ENCODE measurements around the gene CHN2.

CHN2 gene

DNA sequence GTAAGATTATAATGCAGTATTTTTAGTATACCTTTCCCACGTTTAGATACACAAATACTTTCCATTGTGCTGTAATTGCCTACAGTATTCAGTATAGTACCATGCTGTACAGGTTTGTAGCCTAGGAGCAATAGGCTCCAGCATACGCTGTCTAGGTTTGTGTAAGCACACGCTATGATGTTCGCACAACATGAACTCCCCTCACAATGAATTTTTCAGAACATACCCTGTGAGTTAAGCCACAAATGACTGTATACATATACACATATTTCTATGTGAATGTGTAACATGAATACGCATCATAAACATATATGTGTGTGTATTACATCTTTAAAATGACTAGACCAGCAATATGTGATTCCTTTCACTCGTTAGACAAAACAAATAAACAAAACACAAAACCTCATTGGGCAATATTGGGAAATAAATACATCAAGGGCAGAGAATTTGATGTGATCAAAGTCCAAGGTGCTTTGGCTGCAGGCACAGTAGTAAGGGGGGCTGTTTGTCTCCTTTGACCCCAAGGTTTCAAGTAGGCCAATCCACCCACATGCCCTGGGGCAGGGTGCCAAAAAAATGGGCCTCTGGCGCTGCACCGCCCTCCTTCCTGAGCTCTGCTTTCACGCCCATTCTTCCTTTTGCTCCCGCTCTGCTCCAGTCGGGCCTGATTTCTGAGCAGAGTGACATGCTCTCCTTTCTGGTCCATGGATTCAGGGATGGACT, 33.9 kb downstream of the CHN2 start:
- DNase-seq (no peak), ATAC-seq (no peak)

DNA sequence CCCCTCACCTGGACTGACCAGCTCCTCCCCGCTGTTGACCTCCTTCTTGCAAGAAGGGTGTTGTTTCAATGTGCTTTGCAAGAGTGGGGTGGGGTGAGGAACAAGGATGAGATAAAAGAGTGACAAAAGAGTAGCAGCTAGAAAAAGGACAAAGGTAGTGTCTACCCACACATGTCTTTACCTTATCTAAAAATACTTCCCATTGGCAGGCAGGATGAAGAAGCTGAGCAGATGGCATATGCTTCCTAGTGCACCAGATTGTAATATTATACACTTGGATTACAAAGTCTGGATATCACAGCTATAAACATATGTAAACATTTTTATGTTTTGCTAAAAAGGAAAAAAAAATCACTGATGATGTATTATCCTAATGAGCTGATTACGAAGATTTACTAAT, 34.5 kb downstream of the CHN2 start:
- DNase-seq = no peak
- ATAC-seq = no peak

DNA sequence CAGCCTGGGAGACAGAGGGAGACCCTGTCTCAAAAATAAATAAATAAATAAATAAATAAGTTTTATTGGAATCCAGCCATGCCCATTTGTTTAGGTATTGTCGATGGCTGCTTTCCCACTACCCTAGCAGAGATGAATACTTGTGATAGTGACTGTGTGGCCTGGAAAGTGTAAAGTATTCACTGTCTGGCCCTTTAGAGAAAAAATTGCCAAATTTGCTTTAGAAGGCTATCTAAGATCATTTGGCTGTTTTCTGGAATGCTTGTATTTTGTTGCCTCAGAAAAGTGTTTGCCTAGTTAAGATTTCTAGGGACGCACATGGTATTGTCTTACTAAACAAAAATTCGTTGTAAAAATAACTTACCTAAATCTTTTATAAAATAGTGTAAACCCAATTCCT, 35.4 kb downstream of the CHN2 start:
- ATAC-seq (no peak), DNase-seq (no peak)

DNA sequence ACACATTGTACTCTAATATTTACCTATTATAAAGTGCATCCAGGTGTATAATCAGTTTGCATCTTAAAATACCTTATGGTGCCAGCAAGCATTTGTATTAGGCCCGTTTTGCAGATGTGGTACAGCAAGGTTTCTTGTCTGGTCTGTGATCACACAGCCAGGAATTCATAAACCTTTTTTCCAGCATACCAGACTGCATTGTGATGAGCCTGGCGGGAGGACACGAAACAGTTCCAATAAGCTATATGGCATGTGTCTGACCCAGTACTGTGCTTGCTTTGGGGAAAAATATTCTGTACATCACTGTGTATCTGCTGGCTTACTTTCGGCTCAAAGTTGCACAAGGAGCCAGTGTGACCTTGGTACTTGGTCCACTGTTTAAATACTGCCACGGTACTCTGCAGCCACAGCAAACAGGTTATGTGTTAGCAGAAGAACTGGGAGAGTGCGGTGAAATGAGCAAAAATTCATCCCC, 36.3 kb downstream of the CHN2 start:
- no peak for ATAC-seq
- DNase-seq = no peak

DNA sequence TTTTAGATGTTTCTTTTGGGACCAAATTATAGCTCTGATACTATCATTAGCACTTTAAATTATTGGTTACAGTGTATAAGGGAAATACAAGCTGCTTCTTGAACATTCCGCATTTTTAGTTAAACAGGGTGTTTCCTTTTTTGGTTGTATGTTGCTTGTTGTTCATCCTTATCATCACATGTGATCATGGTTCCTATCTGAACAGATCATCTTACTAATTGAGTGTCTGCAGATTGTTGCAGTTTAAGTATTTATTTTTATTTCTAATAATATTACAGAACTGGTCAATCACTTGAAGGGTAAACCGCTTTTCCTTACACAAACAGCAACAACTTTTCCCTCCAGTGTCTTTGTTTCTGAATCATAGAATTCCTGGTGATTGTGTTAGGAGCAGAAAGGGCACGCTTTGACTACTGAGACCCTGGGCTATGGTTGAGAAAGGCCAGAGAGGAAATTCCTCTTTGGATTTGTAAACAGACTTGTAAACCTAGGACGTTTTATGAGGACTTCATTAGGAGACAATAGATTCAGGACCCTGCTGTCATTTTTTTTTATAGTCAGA, 37.2 kb downstream of the CHN2 start:
- no peak for DNase-seq

DNA sequence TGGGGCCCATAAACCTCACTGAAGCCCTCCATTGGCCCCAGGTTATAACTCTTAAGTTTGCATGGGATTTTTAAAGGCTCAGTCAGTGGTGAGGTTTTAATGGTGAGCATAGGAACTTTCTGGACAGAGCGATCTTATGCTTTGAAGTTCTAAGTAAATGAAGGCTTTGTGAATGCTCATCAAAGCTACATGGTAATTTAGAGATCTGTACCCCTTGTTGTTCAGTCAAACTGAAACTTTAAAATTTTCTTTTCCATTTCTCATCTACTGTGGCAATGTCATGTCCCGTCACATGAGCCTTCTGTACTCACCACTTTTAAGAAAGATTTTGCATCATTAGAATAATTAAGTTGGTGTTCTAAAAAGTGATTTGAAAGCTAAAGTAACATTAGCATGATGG, 39.9 kb downstream of the CHN2 start:
- ATAC-seq (peak; percentile 82), DNase-seq (no peak)

More for the DNA sequence above, 37.2 kb downstream of the CHN2 start:
- ATAC-seq = no peak

DNA sequence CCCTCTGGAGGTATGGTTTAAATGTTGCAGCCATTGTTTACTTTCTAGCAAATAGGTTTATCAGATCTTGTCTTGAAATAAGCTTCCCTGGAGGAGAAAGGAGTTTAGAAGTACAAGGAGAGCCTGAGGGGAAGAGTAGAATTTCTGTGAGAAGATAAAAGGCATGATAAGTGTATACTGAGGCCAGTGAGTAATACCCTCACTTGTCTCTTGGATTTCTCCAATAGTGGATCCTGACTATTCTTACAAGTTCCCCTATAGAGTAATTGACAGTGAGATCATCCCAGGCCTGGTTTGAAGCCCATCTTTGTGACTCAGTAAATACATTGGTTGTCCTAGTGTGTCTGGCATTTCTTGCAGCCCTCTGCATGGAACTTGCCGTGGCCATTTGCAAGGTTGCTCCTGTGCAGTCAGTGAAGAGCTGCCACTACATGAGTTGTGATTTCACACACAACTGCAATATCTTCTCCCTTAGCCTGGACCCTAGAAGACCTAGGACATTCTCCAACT, 41.6 kb downstream of the CHN2 start:
- no peak for DNase-seq
- no peak for ATAC-seq

DNA sequence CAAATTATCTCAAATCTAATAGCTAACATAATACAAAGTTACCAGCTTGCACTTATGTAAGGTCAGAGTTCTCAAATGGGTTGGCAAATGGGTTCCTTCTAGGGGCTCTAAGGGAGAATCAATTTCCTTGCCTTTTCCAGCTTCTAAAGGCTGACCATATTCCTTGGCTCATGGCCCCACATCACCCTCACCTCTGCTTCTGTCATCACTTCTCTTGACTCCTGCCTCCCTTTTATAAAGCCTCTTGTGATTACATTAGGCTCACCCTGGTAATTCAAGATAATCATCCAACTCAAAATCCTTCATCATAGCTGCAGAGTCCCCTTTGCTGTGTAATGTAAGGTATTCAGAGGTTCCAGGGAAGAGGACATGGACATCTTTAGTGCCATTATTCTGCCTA, 42.1 kb downstream of the CHN2 start:
- no peak for DNase-seq
- no peak for ATAC-seq

DNA sequence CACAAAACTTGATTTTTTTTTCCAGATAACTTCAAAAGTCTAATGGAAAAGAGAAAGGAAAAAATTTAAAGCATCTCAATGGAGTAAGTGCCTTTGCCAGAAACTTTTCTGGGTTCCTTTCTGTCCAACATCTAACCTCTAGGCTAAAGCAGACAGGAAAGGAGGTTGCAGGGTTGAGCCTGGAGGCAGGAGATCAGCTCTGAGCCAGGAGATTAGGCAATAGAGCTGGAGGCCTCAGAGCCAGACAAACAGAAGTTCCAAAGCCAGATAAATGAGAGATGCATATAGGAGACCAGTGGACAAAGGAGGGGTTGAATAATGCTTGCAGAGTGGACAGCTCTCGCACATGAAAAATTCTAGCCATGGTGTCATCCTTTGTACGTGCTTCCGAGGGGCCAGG, 42.9 kb downstream of the CHN2 start:
- DNase-seq (no peak), ATAC-seq (no peak)

DNA sequence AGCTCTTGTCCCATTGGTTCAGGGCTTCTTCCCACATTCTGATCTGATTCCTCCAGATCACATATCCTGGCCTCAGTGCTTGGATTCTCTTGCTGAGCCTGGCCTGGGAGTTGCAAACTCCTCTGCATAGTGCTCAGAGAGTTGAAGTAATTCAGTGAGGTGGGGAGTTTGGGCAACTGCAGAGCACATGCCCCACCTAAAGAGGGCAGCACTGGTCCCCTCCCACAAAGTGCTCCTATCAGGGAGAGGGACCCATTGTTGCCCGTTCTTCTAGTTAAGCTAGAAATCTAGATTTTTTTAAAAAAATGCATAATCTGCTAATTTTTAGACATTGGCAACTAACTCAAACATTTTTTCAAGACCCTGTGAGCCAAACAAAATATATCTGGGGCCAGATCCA, 45.1 kb downstream of the CHN2 start:
- no peak for ATAC-seq
- DNase-seq = peak; percentile 27

DNA sequence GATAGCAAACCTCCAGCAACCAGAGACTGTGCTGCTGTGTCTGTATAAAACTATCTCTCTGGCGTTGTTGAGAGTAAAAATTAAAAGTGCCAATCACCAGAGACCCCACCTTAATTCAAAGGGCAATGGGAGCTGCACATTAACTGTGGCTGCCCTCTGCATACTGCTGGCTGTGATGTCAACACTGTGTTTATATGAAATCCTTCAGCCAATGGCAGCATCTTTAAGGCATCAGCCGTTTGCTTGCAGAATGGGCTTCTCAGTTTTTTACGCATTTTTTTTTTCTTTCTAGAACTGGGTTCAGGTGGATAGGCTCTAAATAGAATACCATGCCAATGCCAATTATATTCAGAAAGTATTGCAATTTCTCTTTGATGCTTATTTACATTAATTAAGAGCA, 47.7 kb downstream of the CHN2 start:
- no peak for ATAC-seq
- no peak for DNase-seq

DNA sequence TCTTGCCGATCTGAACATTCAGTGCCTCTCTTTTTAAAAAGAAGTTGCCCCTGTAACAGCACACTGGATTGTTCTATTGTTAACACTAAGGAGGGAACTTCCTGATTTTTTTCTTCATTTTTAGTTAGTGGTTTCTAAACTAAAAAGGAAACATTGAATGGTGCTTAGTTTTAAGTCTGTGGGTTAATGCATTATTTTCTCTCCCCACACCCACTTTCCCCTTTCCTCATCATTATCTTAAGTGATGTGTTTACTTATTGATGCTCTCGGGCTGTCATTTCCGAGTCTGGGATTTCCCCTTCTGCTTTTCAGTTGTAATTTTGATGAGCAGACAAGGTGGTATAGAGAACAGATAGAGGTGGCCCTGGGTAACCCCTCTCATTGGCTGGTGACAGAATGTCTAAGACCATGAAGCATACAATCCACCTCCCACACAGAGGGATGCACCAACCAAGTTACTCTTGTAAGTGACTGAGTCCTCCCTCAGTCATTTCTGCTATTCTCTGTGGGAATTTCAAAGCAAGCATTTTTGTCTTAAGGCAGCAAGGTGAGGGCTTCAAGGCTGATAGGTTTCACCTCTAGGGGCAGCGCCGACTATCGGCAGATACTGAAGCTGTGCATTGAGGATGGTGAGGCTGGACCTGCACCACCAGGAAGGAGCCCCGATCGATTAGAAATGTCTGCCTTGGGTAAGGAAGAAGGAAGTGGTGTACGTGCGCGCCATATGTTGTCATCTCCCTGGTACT, 49.5 kb downstream of the CHN2 start:
- peak; percentile 45 for DNase-seq
- ATAC-seq = peak; percentile 99

DNA sequence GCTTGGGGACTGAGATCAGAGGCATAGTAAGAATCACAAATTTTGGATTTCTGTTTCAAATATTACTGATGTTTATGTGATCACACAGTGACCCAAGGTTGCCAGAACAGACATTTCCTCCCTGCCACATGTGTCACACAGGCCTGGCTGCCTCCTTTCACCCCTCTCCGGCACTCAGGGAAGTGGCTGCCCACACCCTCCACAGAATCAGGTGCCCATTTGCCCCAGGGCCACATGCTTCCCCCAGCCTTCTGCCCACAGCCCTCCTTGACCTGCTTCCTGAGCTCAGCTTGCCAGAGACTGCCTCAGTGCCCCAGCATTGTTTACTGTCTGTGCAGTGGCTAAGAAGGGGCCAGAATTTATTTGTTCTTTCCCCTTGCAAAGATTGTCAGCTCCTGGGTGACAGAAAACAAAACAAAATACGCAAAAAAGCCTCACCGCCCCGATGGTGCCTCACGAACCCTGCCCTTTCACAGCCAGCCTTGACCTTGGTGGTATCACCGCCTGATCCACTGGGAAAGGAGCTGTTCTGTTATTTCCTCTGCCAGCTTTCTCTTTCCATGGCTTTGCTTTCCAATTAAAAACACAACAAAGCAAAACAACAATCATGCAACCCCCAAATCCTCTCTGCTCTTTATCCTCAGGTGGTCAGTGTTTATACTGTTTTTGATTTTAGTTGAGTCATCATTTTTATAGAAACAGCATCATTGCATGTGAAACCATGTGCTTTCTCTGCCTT, 52.8 kb downstream of the CHN2 start:
- DNase-seq = no peak
- ATAC-seq = no peak

DNA sequence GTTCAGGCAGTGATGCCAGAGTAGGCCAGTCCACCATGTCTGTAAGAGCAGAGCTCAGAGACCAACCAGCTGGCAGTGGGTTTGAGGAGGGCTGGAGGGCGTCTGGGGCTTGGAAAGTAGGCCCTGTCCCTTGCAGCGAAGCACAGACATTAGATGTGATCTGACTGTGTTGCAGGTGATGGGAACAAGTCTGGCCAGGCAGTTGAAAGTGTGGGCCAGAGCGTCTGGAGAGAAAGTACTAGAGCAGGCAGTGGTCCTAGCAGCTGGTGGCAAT, 53.3 kb downstream of the CHN2 start:
- DNase-seq (no peak), ATAC-seq (no peak)

DNA sequence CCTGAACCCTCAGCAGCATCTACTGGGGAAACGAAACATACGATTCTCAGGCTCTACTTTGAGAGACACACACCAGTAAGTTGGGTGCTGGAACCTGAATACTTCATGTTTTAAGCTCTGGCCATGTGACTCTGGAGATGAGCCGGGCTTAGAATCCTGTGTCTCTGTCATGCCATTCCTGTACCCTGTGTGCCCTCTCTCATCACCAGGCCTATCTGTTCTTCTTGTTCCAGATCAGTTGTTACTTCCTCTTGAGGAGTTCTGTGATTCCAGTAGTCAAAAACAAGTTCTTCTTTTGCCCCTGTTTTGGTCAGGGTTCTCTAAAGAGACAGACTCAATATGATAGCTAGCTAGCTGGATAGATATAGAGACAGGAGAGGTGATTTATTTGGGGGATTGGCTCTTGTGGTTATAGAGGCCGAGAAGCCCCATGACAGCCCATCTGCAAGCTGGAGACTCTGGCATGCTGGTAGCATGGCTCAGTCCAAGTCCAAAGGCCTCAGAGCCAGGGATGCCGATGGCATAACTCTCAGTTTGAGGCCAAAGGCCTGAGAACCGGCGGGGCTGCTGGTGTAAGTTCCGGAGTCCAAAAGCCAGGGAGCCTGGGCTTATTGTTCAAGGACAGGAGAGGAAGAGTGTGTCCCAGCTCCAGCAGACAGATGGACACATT, 54.3 kb downstream of the CHN2 start:
- DNase-seq (no peak), ATAC-seq (no peak)

DNA sequence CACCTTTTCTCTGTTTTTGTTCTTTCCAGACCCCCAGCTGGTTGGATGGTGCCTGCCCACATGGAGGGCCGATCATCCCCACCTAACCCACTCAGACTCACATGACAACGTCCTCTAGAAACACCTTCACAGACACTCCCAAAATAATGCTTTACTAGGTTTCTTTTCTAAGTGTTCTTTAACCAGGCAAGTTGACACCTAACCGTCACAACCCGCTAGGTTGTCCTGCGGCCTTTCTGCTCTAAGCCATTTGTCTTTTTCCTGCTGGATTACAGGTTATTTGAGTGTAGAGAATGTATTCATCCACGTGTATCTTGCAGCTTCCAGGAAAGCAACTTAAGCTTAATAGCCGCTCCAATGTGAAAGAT, 54.8 kb downstream of the CHN2 start:
- DNase-seq = no peak

DNA sequence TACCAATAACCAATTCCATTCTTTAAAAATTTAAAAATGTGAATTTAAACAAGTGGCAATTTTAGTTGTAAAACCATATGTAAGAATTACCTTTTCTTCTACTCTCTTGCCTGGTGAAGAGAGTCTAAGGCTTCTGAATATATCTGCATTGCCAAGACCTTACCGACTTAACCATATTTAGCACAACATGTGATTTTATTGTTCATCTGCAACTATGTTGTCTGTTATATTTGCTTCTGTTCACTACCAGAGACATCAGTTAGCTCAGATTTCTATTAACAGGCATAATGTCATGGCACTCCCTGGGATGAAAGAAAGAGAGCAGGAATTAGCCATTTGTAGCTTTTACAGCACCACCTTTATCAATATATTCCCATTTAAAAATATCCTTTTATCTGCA, 55.3 kb downstream of the CHN2 start:
- DNase-seq (no peak), ATAC-seq (no peak)

More for the DNA sequence above, 54.8 kb downstream of the CHN2 start:
- no peak for ATAC-seq

DNA sequence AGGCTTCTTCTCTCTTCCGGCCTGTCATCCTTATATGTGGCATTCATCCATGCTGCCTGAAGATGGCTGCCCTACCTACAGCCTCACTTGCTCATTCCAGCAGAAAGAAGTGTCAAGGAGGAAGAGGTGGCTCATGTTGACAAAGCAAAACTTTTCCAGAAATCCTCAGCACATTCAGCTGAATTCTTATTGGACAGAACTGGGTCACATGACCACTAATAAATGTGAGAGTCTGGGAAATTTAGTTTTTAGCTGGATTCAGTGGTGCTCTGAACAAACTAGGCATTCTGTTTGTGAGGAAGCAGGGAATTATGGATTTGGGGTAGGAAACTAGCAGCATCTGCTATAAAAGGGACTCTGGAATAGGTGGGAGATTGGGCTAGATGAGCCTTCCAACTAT, 58.6 kb downstream of the CHN2 start:
- ATAC-seq (no peak), DNase-seq (no peak)

DNA sequence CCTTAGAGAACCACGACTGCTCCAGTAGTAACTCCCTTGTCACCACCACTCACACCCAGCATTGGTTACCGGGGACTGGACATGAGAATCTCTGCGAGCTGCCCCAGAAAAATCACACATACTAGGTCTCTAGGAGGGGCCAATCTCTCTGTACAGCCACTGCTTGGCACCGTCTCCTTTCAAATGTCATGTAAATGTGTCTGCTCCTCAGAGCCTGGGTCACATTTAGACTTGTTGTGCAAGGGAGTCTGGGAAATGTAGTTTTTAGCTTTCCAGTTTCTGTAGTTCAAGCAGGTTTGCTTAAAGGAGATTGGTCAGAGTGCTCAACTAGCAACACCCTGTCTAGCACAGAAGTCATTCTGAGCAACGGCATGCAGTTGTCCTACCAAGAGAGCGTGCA, 60.0 kb downstream of the CHN2 start:
- DNase-seq (no peak), ATAC-seq (no peak)

DNA sequence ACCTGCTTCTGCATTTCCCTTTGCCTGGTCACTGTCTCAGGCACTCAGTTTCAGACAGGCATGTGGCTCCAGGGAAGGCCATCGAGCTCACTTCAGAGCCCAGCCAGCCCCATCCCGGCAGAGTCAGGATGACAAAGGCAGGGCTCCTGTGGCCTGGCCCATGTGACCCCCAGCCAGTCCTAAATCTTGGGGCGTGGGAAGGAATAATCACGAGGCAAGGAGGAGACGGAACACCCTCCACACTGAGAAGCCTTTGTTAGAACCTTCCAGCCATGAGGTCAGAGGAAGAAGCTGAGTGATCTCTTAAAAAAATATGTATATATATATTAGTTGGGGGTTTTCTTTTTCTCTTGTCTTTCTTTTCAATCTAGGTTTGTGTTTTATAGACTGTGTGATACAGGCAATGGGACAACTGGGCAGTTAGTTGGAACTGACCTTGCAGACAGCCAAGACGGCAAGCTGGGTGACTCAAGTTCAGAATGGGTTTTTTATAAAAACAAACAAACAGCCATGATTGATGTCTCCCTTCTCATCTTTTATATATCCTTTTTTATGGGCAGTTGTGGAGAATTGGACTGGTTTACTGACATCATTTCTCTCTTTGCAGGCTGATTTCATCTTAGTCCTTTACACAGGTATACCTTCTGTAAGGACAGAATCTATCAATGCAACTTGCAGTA, 60.8 kb downstream of the CHN2 start:
- ATAC-seq (no peak), DNase-seq (no peak)

DNA sequence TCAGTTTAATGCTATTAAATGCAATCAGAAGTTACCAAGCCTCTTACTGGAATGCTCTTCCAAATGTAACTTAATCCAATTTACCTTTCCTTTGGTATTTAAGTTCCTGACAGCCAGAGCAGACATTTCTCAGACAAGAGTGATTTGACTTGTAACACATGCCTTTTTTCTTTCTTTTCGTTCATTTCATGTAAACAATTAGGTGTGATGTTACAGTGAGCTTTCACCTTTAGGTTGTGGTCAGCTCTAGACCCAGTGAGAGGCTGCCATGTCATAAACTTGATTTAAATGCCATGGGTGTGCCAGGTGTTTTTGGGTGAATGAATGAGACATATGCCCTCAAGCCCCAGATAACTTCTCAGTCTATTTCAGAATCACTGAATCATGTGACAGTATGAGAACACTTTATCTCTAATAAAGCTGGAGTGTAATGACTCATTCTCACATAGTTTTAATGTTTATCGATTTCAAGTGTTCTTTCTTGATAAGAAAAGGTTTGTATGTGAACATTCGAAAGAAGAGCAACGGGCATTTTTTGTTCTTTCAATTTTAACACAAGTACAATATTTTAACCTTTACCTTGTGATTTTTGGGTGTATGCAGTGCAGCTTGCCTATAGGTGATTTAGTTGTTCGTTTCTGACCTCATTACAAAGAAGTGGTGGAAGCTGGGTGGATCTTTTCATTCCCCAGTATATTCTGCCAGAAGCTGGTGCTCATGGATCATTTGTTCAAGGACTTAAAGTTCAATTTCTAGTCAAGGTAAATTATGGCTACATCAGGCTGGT, 61.5 kb downstream of the CHN2 start:
- ATAC-seq (no peak), DNase-seq (no peak)
